Panc1 (cell line): ENCODE data around the gene MARCHF6. TPM values are rescaled to one million over a fixed set of nuclear protein-coding genes. Genes with fewer than 3 reads are reported as not detected.
"Not testable (repeated sequence)": the region's sequence is repeated elsewhere in the genome, so short reads cannot be mapped to it uniquely, and the experiment has no call there.

Experiments used
- ATAC-seq: fragments of 200-7000 bp; cut with Tn5 transposase; 2 replicates; pipeline ENCODE4 v1.9.1; 2020; ENCODE audit warnings: mild to moderate bottlenecking, moderate library complexity
- BruUV-seq: library from RNA; stranded (reverse); fragments of 400-500 nt; replicated peaks from 2 replicates; lab custom pipeline; 2021; lab: Mats Ljungman, UMichigan
- CTCF ChIA-PET: fragments of 300-600 bp; sonication (Branson Sonifier 250); formaldehyde crosslinking; loops from one replicate; lab custom pipeline; 2022; ENCODE audit warnings: antibody characterized with exemption; lab: Charles Lee
- POLR2A ChIA-PET: fragments of 300-600 bp; sonication (Branson Sonifier 250); formaldehyde crosslinking; loops from one replicate; lab custom pipeline; 2022; ENCODE audit warnings: antibody characterized with exemption; lab: Charles Lee
- DNase-seq: peaks from one replicate; pipeline ENCODE4 v3.0.0-alpha.2; 2010; ENCODE audit warnings: low read depth, low spot score
- H3K27ac ChIP-seq: 2 replicates; pipeline ENCODE4 v1.5.1; 2011; ENCODE audit warnings: mild to moderate bottlenecking, low read length, inconsistent platforms
- H3K27me3 ChIP-seq: fragments of 200-500 bp; sonication (Bioruptor generic); 2 replicates; pipeline ENCODE4 v1.6.0; 2014; ENCODE audit warnings: low read length, inconsistent platforms; ENCODE audit not compliant: control insufficient read depth, insufficient read depth
- H3K36me3 ChIP-seq: fragments of 200-500 bp; sonication (Bioruptor generic); 2 replicates; pipeline ENCODE4 v1.5.1; 2014; ENCODE audit warnings: inconsistent platforms, mild to moderate bottlenecking, low read length, moderate library complexity; ENCODE audit not compliant: control insufficient read depth, insufficient read depth
- H3K4me1 ChIP-seq: 2 replicates; pipeline ENCODE4 v1.5.1; 2011; ENCODE audit warnings: inconsistent platforms, mild to moderate bottlenecking, low read length, moderate library complexity; ENCODE audit not compliant: control insufficient read depth, insufficient read depth
- H3K4me3 ChIP-seq, 2 experiments: 2 replicates each; pipeline ENCODE4 v1.5.1; 2011 to 2012; ENCODE audit warnings: low read depth in 2 of 2, low read length in 2 of 2, mild to moderate bottlenecking in 2 of 2, inconsistent platforms in 1 of 2, moderate library complexity in 1 of 2
- H3K9me3 ChIP-seq: fragments of 200-500 bp; sonication (Bioruptor generic); 2 replicates; pipeline ENCODE4 v1.5.1; 2014; ENCODE audit warnings: low read depth, mild to moderate bottlenecking, inconsistent platforms, low read length, moderate library complexity; ENCODE audit not compliant: control insufficient read depth, insufficient read depth
- CTCF ChIP-seq: fragments of 450-650 bp; IDR thresholded peaks from 2 replicates; pipeline ENCODE4 v1.5.1; 2017; ENCODE audit warnings: mild to moderate bottlenecking
- POLR2AphosphoS5 ChIP-seq: IDR thresholded peaks from 2 replicates; pipeline ENCODE4 v1.6.1; 2012; ENCODE audit warnings: mild to moderate bottlenecking, low read depth, low read length, moderate library complexity
- SIN3A ChIP-seq: IDR thresholded peaks from 2 replicates; pipeline ENCODE4 v1.6.1; 2012; ENCODE audit warnings: low read depth, mild to moderate bottlenecking, low read length, moderate library complexity, borderline replicate concordance; ENCODE audit not compliant: insufficient read depth
- TCF7L2 ChIP-seq: IDR thresholded peaks from 2 replicates; pipeline ENCODE4 v1.6.1; 2011; ENCODE audit warnings: mild to moderate bottlenecking, low read depth, low read length, inconsistent platforms
- in situ Hi-C: cut with HindIII; loops from 2 replicates; pipeline ENCODE4 v1.10.0; 2016; ENCODE audit warnings: low sequenced_read_pairs, low pct_unique_long_range_greater_than_20kb
- intact Hi-C: fragments of 100-400 bp; cut with micrococcal nuclease; formaldehyde crosslinking; loops from one replicate; pipeline ENCODE4 v1.10.0; 2022; ENCODE audit not compliant: unreplicated experiment
- total RNA-seq: library from RNA; stranded (reverse); gene quantifications from one replicate; pipeline ENCODE4 v1.2.1, GENCODE V29; 2021; ENCODE audit not compliant: unreplicated experiment
- TF ChIP-seq, protein P1 (sequence below), 2 experiments: IDR thresholded peaks; 2 replicates each; pipeline ENCODE4 v1.6.1; 2011 to 2012; ENCODE audit warnings: low read depth in 2 of 2, control low read depth in 1 of 2, low read length in 1 of 2, mild to moderate bottlenecking in 1 of 2, moderate library complexity in 1 of 2; ENCODE audit not compliant: insufficient read depth in 1 of 2

MARCHF6 gene
- total RNA-seq, 1 experiment from 2014 or later = 172 TPM

GRCh38 chr5:10374046-10375022 lies 20.8 kb downstream of the MARCHF6 start:
- no peak overlapping the region for H3K27ac ChIP-seq
- ATAC-seq (no peak), DNase-seq (no peak)
- H3K4me3 ChIP-seq = no peak overlapping the region
- no peaks in the 10 kb centered on the region for H3K27me3 ChIP-seq
- H3K36me3 ChIP-seq = no peaks in the 10 kb centered on the region
- no peaks in the 10 kb centered on the region for H3K9me3 ChIP-seq
- H3K4me1 ChIP-seq = peaks cover 10% of the 10 kb centered on the region
- TF ChIP-seq POLR2AphosphoS5 = no peak
- intact Hi-C loops = no loop called here
- ChIA-PET POLR2A (no interaction called here), CTCF (interaction anchor here (0.6 kb wide), 1 partner anchor 17 kb away, joined by 9 read pairs; no protein-coding TSS in a partner anchor)
- in situ Hi-C loops = no loop called here
- no TSS peak for BruUV-seq

GRCh38 chr5:10375146-10375545 lies 21.7 kb downstream of the MARCHF6 start:
- H3K9me3 ChIP-seq, DNase-seq, H3K27me3 ChIP-seq, H3K36me3 ChIP-seq, intact Hi-C loops, H3K4me1 ChIP-seq, in situ Hi-C loops, POLR2A ChIA-PET, H3K4me3 ChIP-seq, ATAC-seq, H3K27ac ChIP-seq, BruUV-seq: not testable (repeated sequence)
- CTCF ChIA-PET = interaction anchor here (0.6 kb wide), 1 partner anchor 18 kb away, joined by 9 read pairs; no protein-coding TSS in a partner anchor

- DNase-seq (no peak), ATAC-seq (peak; percentile 70)
- Histone ChIP-seq H3K4me1 (peaks cover 10% of the 10 kb centered on the region), H3K36me3 (no peaks in the 10 kb centered on the region; the same call in 1 of the 2 replicates), H3K27me3 (no peaks in the 10 kb centered on the region), H3K27ac (no peak overlapping the region), H3K9me3 (no peaks in the 10 kb centered on the region), H3K4me3 (no peak overlapping the region)
- no TSS peak for BruUV-seq
- in situ Hi-C loops (no loop called here), intact Hi-C loops (no loop called here)
- CTCF ChIA-PET = no interaction called here
- POLR2A ChIA-PET = no interaction called here
- no peak for TF ChIP-seq SIN3A
- TF ChIP-seq, protein P1, sequence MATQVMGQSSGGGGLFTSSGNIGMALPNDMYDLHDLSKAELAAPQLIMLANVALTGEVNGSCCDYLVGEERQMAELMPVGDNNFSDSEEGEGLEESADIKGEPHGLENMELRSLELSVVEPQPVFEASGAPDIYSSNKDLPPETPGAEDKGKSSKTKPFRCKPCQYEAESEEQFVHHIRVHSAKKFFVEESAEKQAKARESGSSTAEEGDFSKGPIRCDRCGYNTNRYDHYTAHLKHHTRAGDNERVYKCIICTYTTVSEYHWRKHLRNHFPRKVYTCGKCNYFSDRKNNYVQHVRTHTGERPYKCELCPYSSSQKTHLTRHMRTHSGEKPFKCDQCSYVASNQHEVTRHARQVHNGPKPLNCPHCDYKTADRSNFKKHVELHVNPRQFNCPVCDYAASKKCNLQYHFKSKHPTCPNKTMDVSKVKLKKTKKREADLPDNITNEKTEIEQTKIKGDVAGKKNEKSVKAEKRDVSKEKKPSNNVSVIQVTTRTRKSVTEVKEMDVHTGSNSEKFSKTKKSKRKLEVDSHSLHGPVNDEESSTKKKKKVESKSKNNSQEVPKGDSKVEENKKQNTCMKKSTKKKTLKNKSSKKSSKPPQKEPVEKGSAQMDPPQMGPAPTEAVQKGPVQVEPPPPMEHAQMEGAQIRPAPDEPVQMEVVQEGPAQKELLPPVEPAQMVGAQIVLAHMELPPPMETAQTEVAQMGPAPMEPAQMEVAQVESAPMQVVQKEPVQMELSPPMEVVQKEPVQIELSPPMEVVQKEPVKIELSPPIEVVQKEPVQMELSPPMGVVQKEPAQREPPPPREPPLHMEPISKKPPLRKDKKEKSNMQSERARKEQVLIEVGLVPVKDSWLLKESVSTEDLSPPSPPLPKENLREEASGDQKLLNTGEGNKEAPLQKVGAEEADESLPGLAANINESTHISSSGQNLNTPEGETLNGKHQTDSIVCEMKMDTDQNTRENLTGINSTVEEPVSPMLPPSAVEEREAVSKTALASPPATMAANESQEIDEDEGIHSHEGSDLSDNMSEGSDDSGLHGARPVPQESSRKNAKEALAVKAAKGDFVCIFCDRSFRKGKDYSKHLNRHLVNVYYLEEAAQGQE (IDR thresholded peaks at IDR 0.05; ENCODE audit: insufficient read depth in 1 of 2, low read depth in 2 of 2, low read length in 1 of 2) = no peak
- TF ChIP-seq TCF7L2 = no peak
- no peak for TF ChIP-seq POLR2AphosphoS5
- TF ChIP-seq CTCF = no peak
Measured at GRCh38 chr5:10376544-10376943, 23.0 kb downstream of the MARCHF6 start.
